HG03565 (cell line): ENCODE measurements around the gene PRAME.
"Not testable (repeated sequence)": the region's sequence is repeated elsewhere in the genome, so short reads cannot be mapped to it uniquely, and the experiment has no call there.

Source experiments
- ATAC-seq: cut with Tn5 transposase; IDR thresholded peaks from one replicate; pipeline ENCODE4 v1.9.1; 2021; ENCODE audit warnings: mild to moderate bottlenecking, moderate library complexity; ENCODE audit not compliant: unreplicated experiment

The PRAME gene

GRCh38 chr22:22558972-22559603 lies at the start of gene PRAME:
PRAME (minus strand) TSS chr22:22559265; CDS start chr22:22556832, 2,433 bp downstream.
- ATAC-seq = no peak

- ATAC-seq = not testable (repeated sequence)
Observed at GRCh38 chr22:22608022-22608421, 49.0 kb upstream of the PRAME start.

GRCh38 chr22:22605074-22605404 lies 46.0 kb upstream of the PRAME start:
- ATAC-seq = no peak

GRCh38 chr22:22604326-22605073 lies 45.4 kb upstream of the PRAME start:
- ATAC-seq = no peak

- no peak for ATAC-seq
Observed at GRCh38 chr22:22603470-22603947, 44.4 kb upstream of the PRAME start.

GRCh38 chr22:22600531-22601261 lies 41.6 kb upstream of the PRAME start:
- no peak for ATAC-seq

GRCh38 chr22:22599248-22599647 lies 40.2 kb upstream of the PRAME start:
- no peak for ATAC-seq

- ATAC-seq = no peak
Observed at GRCh38 chr22:22598144-22598543, 39.1 kb upstream of the PRAME start.

GRCh38 chr22:22595001-22595835 lies 36.2 kb upstream of the PRAME start:
- ATAC-seq = no peak

- no peak for ATAC-seq
Observed at GRCh38 chr22:22593964-22594656, 35.0 kb upstream of the PRAME start.

- ATAC-seq = no peak
Observed at GRCh38 chr22:22593250-22593649, 34.2 kb upstream of the PRAME start.

- no peak for ATAC-seq
Observed at GRCh38 chr22:22591348-22592299, 32.6 kb upstream of the PRAME start.

GRCh38 chr22:22590136-22590891 lies 31.2 kb upstream of the PRAME start:
- no peak for ATAC-seq

GRCh38 chr22:22588485-22589164 lies 29.6 kb upstream of the PRAME start:
- no peak for ATAC-seq

- ATAC-seq = no peak
Observed at GRCh38 chr22:22587577-22588188, 28.6 kb upstream of the PRAME start.

- ATAC-seq = no peak
Observed at GRCh38 chr22:22584722-22585121, 25.7 kb upstream of the PRAME start.

- no peak for ATAC-seq
Observed at GRCh38 chr22:22583030-22583429, 24.0 kb upstream of the PRAME start.
